Heart right ventricle (tissue), 16 donors: Measurements from ENCODE around the gene PCA3. TPM values are rescaled to one million over a fixed set of nuclear protein-coding genes. Genes with fewer than 3 reads are reported as not detected.

Experiments
- ATAC-seq, 8 donors: fragments of 200-7000 bp; cut with Tn5 transposase; one replicate each; pipeline ENCODE4 v1.9.1; 2020; ENCODE audit warnings: mild to moderate bottlenecking in 8 of 8, moderate library complexity in 8 of 8, moderate number of reproducible peaks in 1 of 8
- DNase-seq, 2 donors: peaks; one replicate each; pipeline ENCODE4 v3.0.0-alpha.2; 2020
- H3K27ac ChIP-seq, 10 donors: fragments of 200-600 bp; sonication (generic) in 2 of 10; one replicate each; pipeline versions ENCODE4 v1.5.0 to v1.8.0; 2020 to 2022; ENCODE audit warnings: mild to moderate bottlenecking in 3 of 10
- H3K27me3 ChIP-seq, 7 donors: fragments of 200-600 bp; one replicate each; pipeline ENCODE4 v1.8.0; 2021 to 2022; ENCODE audit warnings: mild to moderate bottlenecking in 2 of 7
- H3K36me3 ChIP-seq, 9 donors: fragments of 200-600 bp; sonication (generic) in 1 of 9; one replicate each; pipeline versions ENCODE4 v1.5.0 to v1.8.0; 2020 to 2022; ENCODE audit warnings: mild to moderate bottlenecking in 2 of 9
- H3K4me1 ChIP-seq, 9 donors: fragments of 200-600 bp; sonication (generic) in 1 of 9; one replicate each; pipeline versions ENCODE4 v1.5.0 to v1.8.0; 2020 to 2022; ENCODE audit warnings: mild to moderate bottlenecking in 4 of 9
- H3K4me3 ChIP-seq, 10 donors: fragments of 200-600 bp; sonication (generic) in 2 of 10; one replicate each; pipeline versions ENCODE4 v1.5.0 to v1.8.0; 2020 to 2022; ENCODE audit warnings: mild to moderate bottlenecking in 7 of 10, moderate library complexity in 2 of 10
- H3K9me3 ChIP-seq, 11 donors: fragments of 200-600 bp in 10 of 11; sonication (generic) in 2 of 11; one replicate each; pipeline versions ENCODE4 v1.5.0 to v1.8.0; 2013 to 2022; ENCODE audit warnings: mild to moderate bottlenecking in 2 of 11, control low read depth in 1 of 11, moderate library complexity in 1 of 11
- CTCF ChIP-seq, 9 donors: fragments of 200-600 bp; sonication (generic) in 2 of 9; IDR thresholded peaks; one replicate each; pipeline versions ENCODE4 v1.5.0 to v1.8.0; 2021 to 2022; ENCODE audit warnings: antibody characterized with exemption in 9 of 9, mild to moderate bottlenecking in 5 of 9, moderate library complexity in 1 of 9
- WGBS, 2 donors: extraction: QIAGEN DNeasy Blood & Tissue Kit; methylation state at CpG; one replicate each; pipeline ENCODE4 v1.1.7; 2013; ENCODE audit warnings: inconsistent platforms in 1 of 2; 5-methylcytosine and 5-hydroxymethylcytosine counted together
- intact Hi-C, 10 donors: fragments of 100-400 bp; cut with DNase I; formaldehyde crosslinking; loops; one replicate each; pipeline versions ENCODE4 v1.11.1 to v1.14.2; 2022
- polyA plus RNA-seq, 2 donors: library from polyadenylated mRNA; stranded (reverse); fragments of 200-250 nt; gene quantifications; one replicate each; pipeline ENCODE4 v1.2.3, GENCODE V29; 2013
- total RNA-seq, 10 donors: library from RNA; stranded (reverse); fragmentation: NEBNext Ultra II Directional in 3 of 10; extraction: Animal tissue kit (Norgen Biotek cat#: 25700) in 3 of 10; gene quantifications; one replicate each; pipeline versions ENCODE4 v1.2.1 to v1.2.4, GENCODE V29; 2021 to 2023
- donor health status: Arrhythmogenic right ventricular cardiomyopathy.
- donor health status: ischemic (EF 13 %, LVEDD 7.1; RV severe dilation, severe dysfunction).
- donor health status: healthy with polysubstance abuse.
- donor health status: DM: no; HTN: yes; CAD: no.
- donor health status: DM: no; HTN: no; CAD: no.
- donor health status: ischemic (EF 25% LVEDD 6.9; RV normal size, moderate dysfunction).
- donor health status: ischemic (EF 25% LVEDD 5.7; RV mildly dilated, moderate dysfunction).
- donor health status: healthy.
- donor health status: DM: yes; HTN: yes; CAD: no.
- donor health status: Ischemic cardiomyopathy.
- donor health status: ischemic (EF 35%, LVEDD 5.7; RV mildly dilated, moderate dysfunction).
- donor health status: nonischemic (EF 11% LVEDD 7.7; RV severe dilation, severe dysfunction).
- donor health status: DM: yes; HTN: yes; CAD: no.
- donor health status: PGD.
- donor health status: ischemic (EF 29% LVEDD 5.4; RV normal size, mild dysfunction).
- donor health status: nonischemic (EF 23%, LVEDD 6.1; RV moderate dilation, normal function).

PCA3 gene
- total and polyA plus RNA-seq, 12 donors, result 0.01 TPM; not detected in 11

- WGBS, 2 donors, result 50 to 51% methylated on average over 6 of the region's 6 CpGs
- TF ChIP-seq CTCF (IDR thresholded peaks at IDR 0.05), result peak in 2 of 9 donors; percentile 8 to 14
- ATAC-seq, result no peak
Observed at GRCh38 chr9:76756268-76756640, 8.0 kb upstream of the PCA3 start.

GRCh38 chr9:76756941-76757673 is 7.1 kb upstream of the PCA3 start:
- 85 to 93% methylated on average over 3 of the region's 3 CpGs for WGBS, 2 donors

More at GRCh38 chr9:76756268-76756640, 8.0 kb upstream of the PCA3 start:
- H3K4me3 ChIP-seq, result no peak overlapping the region
- peak in 1 of 2 donors; percentile 20 for DNase-seq
- no peaks in the 10 kb centered on the region for H3K4me1 ChIP-seq
- no peaks in the 10 kb centered on the region for H3K36me3 ChIP-seq
- no peak overlapping the region for H3K27ac ChIP-seq
- peaks cover 0 to 19% (median 4%) of the 10 kb centered on the region in 7 donors for H3K27me3 ChIP-seq
- intact Hi-C loops, result no loop called here
- no peaks in the 10 kb centered on the region for H3K9me3 ChIP-seq

DNA sequence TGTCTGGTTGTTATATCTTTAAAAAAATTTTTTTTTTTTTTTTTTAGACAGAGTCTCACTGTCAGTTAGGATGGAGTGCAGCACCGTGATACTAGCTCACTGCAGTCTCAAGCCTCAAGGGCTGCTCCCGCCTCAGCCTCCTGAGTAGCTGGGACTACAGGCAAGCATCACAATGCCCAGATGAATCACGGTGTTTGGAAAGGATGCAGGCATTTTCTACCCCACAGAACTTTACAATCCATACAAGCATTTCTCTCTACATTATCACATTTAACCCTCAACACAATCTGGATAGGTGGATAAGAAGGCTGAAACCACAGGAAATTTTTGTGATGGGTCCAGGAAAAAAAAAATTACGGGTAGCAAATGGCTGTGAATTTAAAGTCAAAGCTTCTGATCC is 5.8 kb upstream of the PCA3 start:
- Histone ChIP-seq H3K9me3 (no peaks in the 10 kb centered on the region), H3K4me3 (no peak overlapping the region), H3K4me1 (no peaks in the 10 kb centered on the region), H3K27me3 (peaks cover 0 to 19% (median 4%) of the 10 kb centered on the region in 7 donors), H3K27ac (no peak overlapping the region), H3K36me3 (no peaks in the 10 kb centered on the region)
- intact Hi-C loops, result no loop called here
- WGBS, 2 donors, result 62 to 63% methylated on average over 4 of the region's 4 CpGs
- ATAC-seq (no peak), DNase-seq (no peak)
- TF ChIP-seq CTCF (IDR thresholded peaks at IDR 0.05), result no peak

More at GRCh38 chr9:76756941-76757673, 7.1 kb upstream of the PCA3 start:
- ATAC-seq (no peak), DNase-seq (no peak)
- no peak overlapping the region for H3K4me3 ChIP-seq
- TF ChIP-seq CTCF (IDR thresholded peaks at IDR 0.05), result no peak
- no peaks in the 10 kb centered on the region for H3K4me1 ChIP-seq
- H3K27ac ChIP-seq, result no peak overlapping the region
- no peaks in the 10 kb centered on the region for H3K36me3 ChIP-seq
- intact Hi-C loops, result no loop called here
- no peaks in the 10 kb centered on the region for H3K9me3 ChIP-seq
- peaks cover 0 to 19% (median 4%) of the 10 kb centered on the region in 7 donors for H3K27me3 ChIP-seq

- H3K27ac ChIP-seq, result no peak overlapping the region
- intact Hi-C loops, result no loop called here
- H3K27me3 ChIP-seq, result peaks cover 0 to 19% (median 4%) of the 10 kb centered on the region in 7 donors
- H3K36me3 ChIP-seq, result no peaks in the 10 kb centered on the region
- no peak for ATAC-seq
- H3K4me1 ChIP-seq, result no peaks in the 10 kb centered on the region
- H3K9me3 ChIP-seq, result no peaks in the 10 kb centered on the region
- no peak overlapping the region for H3K4me3 ChIP-seq
- WGBS, 2 donors, result 46 to 57% methylated on average over 6 of the region's 6 CpGs
- DNase-seq, result no peak
- TF ChIP-seq CTCF (IDR thresholded peaks at IDR 0.05), result no peak
Observed at GRCh38 chr9:76759732-76760131, 4.5 kb upstream of the PCA3 start.
